Thyroid gland (tissue), 4 donors: ENCODE data around the gene LSM14B.

Experiments used
- CTCF ChIP-seq, 6 experiments: fragments of 200-600 bp in 3 of 6; fragments of 450-650 bp in 3 of 6; sonication (generic) in 3 of 6; IDR thresholded peaks; one replicate each; pipeline ENCODE4 v1.5.1; 2016 to 2019; ENCODE audit warnings: antibody characterized with exemption in 6 of 6, mild to moderate bottlenecking in 2 of 6, inconsistent platforms in 1 of 6, moderate library complexity in 1 of 6
- POLR2A ChIP-seq, 2 donors: fragments of 450-650 bp; IDR thresholded peaks; one replicate each; pipeline ENCODE4 v1.6.1; 2017; ENCODE audit warnings: antibody characterized with exemption in 2 of 2, mild to moderate bottlenecking in 2 of 2, moderate library complexity in 1 of 2

DNA sequence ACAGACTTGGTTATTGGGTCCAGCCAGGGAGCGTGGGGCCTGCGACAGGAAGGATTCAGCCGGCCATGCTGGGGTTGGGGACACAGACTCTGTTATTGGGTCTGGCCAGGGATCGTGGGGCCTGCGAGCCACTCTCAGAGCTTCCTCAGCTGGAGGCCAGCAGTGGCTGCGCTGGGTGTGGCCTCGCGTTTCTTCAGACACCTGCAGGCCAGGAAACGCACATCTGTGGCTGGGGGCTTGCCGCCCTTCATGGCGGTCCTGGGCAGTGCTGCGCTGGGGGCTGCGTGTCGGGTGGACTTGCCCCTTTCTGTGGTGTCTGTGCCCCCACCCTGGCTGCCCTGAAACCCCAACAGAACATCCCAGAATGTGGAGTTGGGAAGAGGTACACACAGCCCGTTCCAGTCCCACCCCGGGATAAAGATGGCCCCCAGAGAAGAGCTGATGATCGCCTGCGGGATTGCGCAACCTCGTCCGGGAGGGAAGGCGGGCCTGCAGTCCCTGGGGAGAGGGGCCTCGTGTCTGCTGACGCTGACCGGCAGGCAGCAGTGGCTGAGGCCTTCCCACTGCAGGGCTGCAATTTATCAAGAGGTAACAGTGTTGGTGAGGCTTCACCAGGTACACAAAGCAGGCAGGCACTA lies 43.6 kb downstream of the LSM14B start:
- no peak for TF ChIP-seq CTCF (IDR thresholded peaks at IDR 0.05)
- TF ChIP-seq POLR2A (IDR thresholded peaks at IDR 0.05) = no peak
